ENCODE results near the gene GOSR2. TPM values are rescaled to one million over a fixed set of nuclear protein-coding genes. Genes with fewer than 3 reads are reported as not detected.

Gene GOSR2
- total and polyA plus RNA-seq, 9 of the 15 experiments (the other 6 are each of a cell fraction or from before 2014, with no cell fraction given) = 32.7 to 96.3 (median 48.9) TPM

- Histone ChIP-seq H4K20me1 (replicated peaks; ENCODE audit: control insufficient read depth, insufficient read depth, low read length) (peaks cover 33% of the 10 kb centered on the region), H2AFZ (ENCODE audit: low read depth, low read length) (no peak overlapping the region), H3K4me2 (ENCODE audit: insufficient read depth, low read length) (no peak overlapping the region), H3K9me3 (replicated peaks; ENCODE audit: control insufficient read depth, insufficient read depth, low read depth, low read length) (no peaks in the 10 kb centered on the region), H3K4me3 (no peak overlapping the region), H3K9ac (ENCODE audit: insufficient read depth in 1 of 2, low read depth in 2 of 2, low read length in 2 of 2) (no peak overlapping the region), H3K36me3 (ENCODE audit: control insufficient read depth, insufficient read depth, low read length) (peaks cover 83% of the 10 kb centered on the region), H3K79me2 (ENCODE audit: control insufficient read depth, insufficient read depth, low read length) (peaks cover 30% of the 10 kb centered on the region), H3K9me1 (ENCODE audit: control insufficient read depth, insufficient read depth, low read length) (peaks cover 6% of the 10 kb centered on the region), H3K27ac (ENCODE audit: extremely low read depth, low read depth, low read length) (no peak overlapping the region), H3K27me3 (ENCODE audit: control insufficient read depth in 2 of 2, insufficient read depth in 2 of 2, low read length in 2 of 2) (no peaks in the 10 kb centered on the region), H3K4me1 (replicated peaks in 1 of 2; ENCODE audit: control insufficient read depth in 2 of 2, insufficient read depth in 2 of 2, low read length in 2 of 2) (peaks cover 12 to 16% of the 10 kb centered on the region in 2 experiments; a peak in 3 of 5 replicates)
- no peak for FAIRE-seq
- ATAC-seq = no peak
- TF ChIP-seq SMAD1 (IDR thresholded peaks at IDR 0.05; ENCODE audit: low read depth, low read length, partially characterized antibody) = no peak
- no peak for TF ChIP-seq SAFB (IDR thresholded peaks at IDR 0.05; ENCODE audit: borderline replicate concordance, low read depth, low read length)
- TF ChIP-seq EGR1 (conservative IDR thresholded peaks at IDR 0.05) = no peak
- TF ChIP-seq PHF8 (IDR thresholded peaks at IDR 0.05; ENCODE audit: borderline replicate concordance, low read length) = no peak
- no peak for TF ChIP-seq POLR3G (IDR thresholded peaks at IDR 0.05; ENCODE audit: extremely low read depth, insufficient read length, insufficient replicate concordance)
- no peak for TF ChIP-seq PATZ1 (CRISPR knock-in tag; IDR thresholded peaks at IDR 0.05; ENCODE audit: borderline replicate concordance)
- no peak for TF ChIP-seq ZC3H4 (CRISPR knock-in tag; IDR thresholded peaks at IDR 0.05; ENCODE audit: borderline replicate concordance)
- TF ChIP-seq SIN3A (IDR thresholded peaks at IDR 0.05; ENCODE audit: borderline replicate concordance in 2 of 2, control insufficient read depth in 1 of 2, low read depth in 2 of 2, low read length in 2 of 2) = no peak
- TF ChIP-seq HLTF (IDR thresholded peaks at IDR 0.05) = no peak
- WGBS (ENCODE audit: insufficient coverage, low coverage, missing lambda C conversion rate) = 90% methylated on average over 2 of the region's 4 CpGs
- in situ Hi-C loops (cut with MboI) (no loop called here), intact Hi-C loops (cut with micrococcal nuclease) (no loop called here)
- CTCF ChIA-PET (ENCODE audit: low intra/inter-chr PET ratio) = no interaction called here
- POLR2A ChIA-PET = no interaction called here
- DNase-seq (ENCODE audit: extremely low read depth in 1 of 4, low spot score in 3 of 4) = no peak
- no TSS peak for BruUV-seq (replicated peaks)
Measured at GRCh38 chr17:46931596-46931995, 8.6 kb downstream of the GOSR2 start.
